HepG2 (cell line): ENCODE measurements around the gene RNF113A. TPM values are rescaled to one million over a fixed set of nuclear protein-coding genes. Genes with fewer than 3 reads are reported as not detected.

Experiments
- ATF7-NPFF ChIP-seq: sonication (generic); formaldehyde crosslinking; IDR thresholded peaks from 2 replicates; pipeline ENCODE4 v1.8.1; 2023; ENCODE audit warnings: mild to moderate bottlenecking, low read depth, missing genetic modification reagents, moderate library complexity
- FOXK1 ChIP-seq: sonication (generic); formaldehyde crosslinking; IDR thresholded peaks from 2 replicates; pipeline ENCODE4 v1.4.0; 2020; ENCODE audit warnings: low read depth, missing genetic modification reagents, borderline replicate concordance
- GATAD1 ChIP-seq: IDR thresholded peaks from 2 replicates; pipeline ENCODE4 v1.6.1; 2016; ENCODE audit warnings: missing genetic modification reagents, missing compliant biosample characterization
- MXD4 ChIP-seq: IDR thresholded peaks from 2 replicates; pipeline ENCODE4 v1.6.1; 2016; ENCODE audit warnings: mild to moderate bottlenecking, missing biosample characterization, missing genetic modification reagents
- NFATC3 ChIP-seq: sonication (generic); formaldehyde crosslinking; IDR thresholded peaks from 2 replicates; pipeline ENCODE4 v1.5.1; 2020; ENCODE audit warnings: mild to moderate bottlenecking, missing genetic modification reagents
- PCBP1 ChIP-seq: fragments of 200-400 bp; formaldehyde crosslinking; IDR thresholded peaks from 2 replicates; pipeline ENCODE4 v1.6.1; 2017; ENCODE audit warnings: mild to moderate bottlenecking, low read depth, low read length, borderline replicate concordance
- POLR2A ChIP-seq, 2 experiments: IDR thresholded peaks; 2 replicates each; pipeline ENCODE4 v1.6.1; 2011; ENCODE audit warnings: low read depth in 2 of 2, low read length in 2 of 2, mild to moderate bottlenecking in 1 of 2, moderate library complexity in 1 of 2; ENCODE audit not compliant: insufficient read depth in 1 of 2
- SAP130 ChIP-seq: IDR thresholded peaks from 2 replicates; pipeline ENCODE4 v1.6.1; 2016; ENCODE audit warnings: low read depth
- SOX6 ChIP-seq, 2 experiments: fragments of 450-650 bp in 1 of 2; sonication (generic) in 1 of 2; formaldehyde crosslinking in 1 of 2; IDR thresholded peaks; 2 replicates each; pipeline versions ENCODE4 v1.4.0 to v1.6.1; 2017 to 2020; ENCODE audit warnings: antibody characterized with exemption in 1 of 2, mild to moderate bottlenecking in 1 of 2, missing genetic modification reagents in 1 of 2
- TAF1 ChIP-seq: sonication (generic); formaldehyde crosslinking; IDR thresholded peaks from 2 replicates; pipeline ENCODE4 v1.4.0; 2020; ENCODE audit warnings: missing genetic modification reagents
- TSC22D2 ChIP-seq: sonication (generic); formaldehyde crosslinking; IDR thresholded peaks from 2 replicates; pipeline ENCODE4 v1.5.1; 2020; ENCODE audit warnings: missing genetic modification reagents, mild to moderate bottlenecking, borderline replicate concordance
- ZFP41 ChIP-seq: sonication (generic); formaldehyde crosslinking; IDR thresholded peaks from 2 replicates; pipeline ENCODE4 v1.4.0; 2020; ENCODE audit warnings: mild to moderate bottlenecking, missing genetic modification reagents, borderline replicate concordance
- ZNF207 ChIP-seq: fragments of 450-650 bp; IDR thresholded peaks from 2 replicates; pipeline ENCODE4 v1.6.1; 2016; ENCODE audit warnings: antibody characterized with exemption, borderline replicate concordance
- ZNF501 ChIP-seq: sonication (generic); formaldehyde crosslinking; IDR thresholded peaks from 2 replicates; pipeline ENCODE4 v1.5.1; 2020; ENCODE audit warnings: mild to moderate bottlenecking, moderate library complexity, missing genetic modification reagents
- ZNF569 ChIP-seq: sonication (generic); formaldehyde crosslinking; IDR thresholded peaks from 2 replicates; pipeline ENCODE4 v1.5.0; 2020; ENCODE audit warnings: mild to moderate bottlenecking, missing genetic modification reagents, moderate library complexity, borderline replicate concordance
- ZNF572 ChIP-seq: sonication (generic); formaldehyde crosslinking; IDR thresholded peaks from 2 replicates; pipeline ENCODE4 v1.5.1; 2020; ENCODE audit warnings: mild to moderate bottlenecking, missing genetic modification reagents
- ZNF724P ChIP-seq: sonication (generic); formaldehyde crosslinking; IDR thresholded peaks from 2 replicates; pipeline ENCODE4 v1.8.0; 2022; ENCODE audit warnings: missing genetic modification reagents, borderline replicate concordance
- ZNF737 ChIP-seq: sonication (generic); formaldehyde crosslinking; IDR thresholded peaks from 2 replicates; pipeline ENCODE4 v1.5.0; 2020; ENCODE audit warnings: missing genetic modification reagents, mild to moderate bottlenecking, borderline replicate concordance
- polyA plus RNA-seq, 8 experiments: library from polyadenylated mRNA; depleted of rRNA in 3 of 8; stranded (reverse) in 7 of 8; unstranded in 1 of 8; fragments of >200 nt; fragmentation: Illumina TruSeq in 4 of 8; extraction: Trizol in 4 of 8; gene quantifications; 2 replicates each; pipeline versions ENCODE4 v1.2.1 to v1.2.3, GENCODE V29; 2011 to 2016; ENCODE audit warnings: low read depth in 4 of 8, missing spikeins in 1 of 8, mixed read lengths in 1 of 8; ENCODE audit not compliant: insufficient read depth in 1 of 8
- total RNA-seq, 5 experiments: library from RNA; depleted of rRNA; stranded (reverse); fragments of >200 nt; fragmentation: Illumina TruSeq; extraction: Trizol; gene quantifications; 2 replicates each; pipeline ENCODE4 v1.2.3, GENCODE V29; 2016; ENCODE audit warnings: low read depth in 1 of 5
- TF ChIP-seq, protein P1 (sequence below): sonication (generic); formaldehyde crosslinking; IDR thresholded peaks from 2 replicates; pipeline ENCODE4 v1.8.0; 2022; ENCODE audit warnings: missing genetic modification reagents, low read depth, mild to moderate bottlenecking, borderline replicate concordance
- TF ChIP-seq, protein P2 (sequence below): conservative IDR thresholded peaks from 2 replicates; pipeline ENCODE4 v1.6.1; 2018; ENCODE audit warnings: missing genetic modification reagents
- TF ChIP-seq, protein P3 (sequence below): sonication (generic); formaldehyde crosslinking; IDR thresholded peaks from 2 replicates; pipeline ENCODE4 v1.5.1; 2020; ENCODE audit warnings: missing genetic modification reagents, mild to moderate bottlenecking, borderline replicate concordance
- TF ChIP-seq, protein P4 (sequence below): sonication (generic); formaldehyde crosslinking; IDR thresholded peaks from 2 replicates; pipeline ENCODE4 v1.8.1; 2023; ENCODE audit warnings: mild to moderate bottlenecking, inconsistent platforms, moderate library complexity, missing genetic modification reagents, borderline replicate concordance
- TF ChIP-seq, protein P5 (sequence below): sonication (generic); formaldehyde crosslinking; IDR thresholded peaks from 2 replicates; pipeline ENCODE4 v1.5.0; 2020; ENCODE audit warnings: mild to moderate bottlenecking, missing genetic modification reagents

Gene RNF113A
- total and polyA plus RNA-seq, 2 of the 13 experiments (the other 11 are each of a cell fraction or from before 2014, with no cell fraction given) = 14.0 to 15.4 TPM

DNA sequence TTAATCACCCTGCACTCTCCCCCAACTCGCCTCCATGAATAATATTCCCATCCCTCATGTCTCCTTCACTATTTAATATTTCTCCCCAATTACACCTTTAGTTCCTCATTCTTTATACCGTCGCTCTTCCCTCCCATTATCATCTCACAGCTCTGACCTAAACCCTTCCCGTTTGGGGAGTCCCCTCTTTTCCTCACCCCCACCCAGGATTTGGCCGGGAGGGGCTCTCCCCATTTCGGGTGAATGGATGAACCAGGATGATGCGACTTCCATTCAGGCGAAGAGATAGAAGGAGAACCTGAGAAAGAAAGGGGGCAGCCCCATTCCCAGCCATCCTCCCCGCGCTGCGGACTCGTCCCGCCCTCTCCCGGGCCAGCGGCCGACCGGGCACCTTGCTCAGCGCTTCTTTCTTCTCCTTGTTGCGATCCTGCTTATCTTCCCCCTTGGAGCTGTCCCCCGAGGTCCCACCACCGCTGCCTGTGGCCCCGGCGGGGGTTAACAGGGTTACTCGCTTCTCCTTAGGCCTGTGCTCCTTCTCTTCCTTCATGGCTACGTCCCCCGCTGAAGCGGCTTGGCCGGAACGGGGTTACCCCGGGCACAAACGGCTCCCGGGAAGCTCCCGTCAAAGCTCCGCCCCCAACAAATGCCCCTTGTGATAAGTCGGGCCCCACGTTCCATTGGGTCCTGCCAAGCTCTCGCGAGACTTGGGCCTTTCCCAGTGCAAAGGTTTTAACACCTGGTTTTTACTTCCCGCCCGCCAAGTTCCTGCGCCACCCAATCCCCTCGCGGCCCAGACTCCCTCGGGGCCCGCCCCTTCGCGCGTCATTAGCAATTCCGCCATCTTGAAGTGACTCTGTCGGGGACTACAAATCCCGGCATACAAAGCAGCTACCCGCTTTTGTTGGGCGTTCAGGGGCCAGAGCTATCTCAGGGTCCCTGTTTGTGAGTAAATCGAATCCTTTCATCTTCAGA, 18.9 kb downstream of the RNF113A start, which contains the start of gene UPF3B (continued):
- TF ChIP-seq, protein P1, sequence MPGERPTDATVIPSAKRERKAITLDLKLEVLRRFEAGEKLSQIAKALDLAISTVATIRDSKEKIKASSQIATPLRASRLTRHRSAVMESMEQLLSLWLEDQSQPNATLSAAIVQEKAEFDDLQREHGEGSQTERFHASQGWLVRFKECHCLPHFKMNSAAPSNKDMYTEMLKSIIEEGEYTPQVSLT (CRISPR knock-in tag) = no peak
- TF ChIP-seq ZNF569 (CRISPR knock-in tag) (no peak), TAF1 (peak; percentile 65; the same call in 1 of the 2 replicates), TSC22D2 (CRISPR knock-in tag) (no peak), MXD4 (CRISPR knock-in tag) (no peak), ZNF207 (no peak), GATAD1 (peak; percentile 60), ATF7-NPFF (CRISPR knock-in tag) (0 out of 2 replicates have a peak, but pooled peaks have one; percentile 34), SOX6 (IDR thresholded peaks at IDR 0.05) (no peak), SOX6 (CRISPR knock-in tag; IDR thresholded peaks at IDR 0.05) (peak; percentile 40; the same call in 1 of the 2 replicates), FOXK1 (CRISPR knock-in tag) (no peak), ZNF572 (CRISPR knock-in tag) (no peak), ZNF724P (CRISPR knock-in tag) (no peak), ZNF501 (CRISPR knock-in tag) (peak; percentile 40; the same call in 1 of the 2 replicates), PCBP1 (no peak), SAP130 (CRISPR knock-in tag) (peak; percentile 79), ZFP41 (CRISPR knock-in tag) (no peak), ZNF737 (CRISPR knock-in tag) (no peak), POLR2A (IDR thresholded peaks at IDR 0.05; ENCODE audit: insufficient read depth in 1 of 2, low read depth in 2 of 2, low read length in 2 of 2) (peak; percentile 74 to 77), NFATC3 (CRISPR knock-in tag) (no peak)
- TF ChIP-seq, protein P2, sequence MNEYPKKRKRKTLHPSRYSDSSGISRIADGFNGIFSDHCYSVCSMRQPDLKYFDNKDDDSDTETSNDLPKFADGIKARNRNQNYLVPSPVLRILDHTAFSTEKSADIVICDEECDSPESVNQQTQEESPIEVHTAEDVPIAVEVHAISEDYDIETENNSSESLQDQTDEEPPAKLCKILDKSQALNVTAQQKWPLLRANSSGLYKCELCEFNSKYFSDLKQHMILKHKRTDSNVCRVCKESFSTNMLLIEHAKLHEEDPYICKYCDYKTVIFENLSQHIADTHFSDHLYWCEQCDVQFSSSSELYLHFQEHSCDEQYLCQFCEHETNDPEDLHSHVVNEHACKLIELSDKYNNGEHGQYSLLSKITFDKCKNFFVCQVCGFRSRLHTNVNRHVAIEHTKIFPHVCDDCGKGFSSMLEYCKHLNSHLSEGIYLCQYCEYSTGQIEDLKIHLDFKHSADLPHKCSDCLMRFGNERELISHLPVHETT (CRISPR knock-in tag) = no peak
- TF ChIP-seq, protein P3, sequence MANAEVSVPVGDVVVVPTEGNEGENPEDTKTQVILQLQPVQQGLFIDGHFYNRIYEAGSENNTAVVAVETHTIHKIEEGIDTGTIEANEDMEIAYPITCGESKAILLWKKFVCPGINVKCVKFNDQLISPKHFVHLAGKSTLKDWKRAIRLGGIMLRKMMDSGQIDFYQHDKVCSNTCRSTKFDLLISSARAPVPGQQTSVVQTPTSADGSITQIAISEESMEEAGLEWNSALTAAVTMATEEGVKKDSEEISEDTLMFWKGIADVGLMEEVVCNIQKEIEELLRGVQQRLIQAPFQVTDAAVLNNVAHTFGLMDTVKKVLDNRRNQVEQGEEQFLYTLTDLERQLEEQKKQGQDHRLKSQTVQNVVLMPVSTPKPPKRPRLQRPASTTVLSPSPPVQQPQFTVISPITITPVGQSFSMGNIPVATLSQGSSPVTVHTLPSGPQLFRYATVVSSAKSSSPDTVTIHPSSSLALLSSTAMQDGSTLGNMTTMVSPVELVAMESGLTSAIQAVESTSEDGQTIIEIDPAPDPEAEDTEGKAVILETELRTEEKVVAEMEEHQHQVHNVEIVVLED (CRISPR knock-in tag) = peak; percentile 26; the same call in 1 of the 2 replicates
- TF ChIP-seq, protein P4, sequence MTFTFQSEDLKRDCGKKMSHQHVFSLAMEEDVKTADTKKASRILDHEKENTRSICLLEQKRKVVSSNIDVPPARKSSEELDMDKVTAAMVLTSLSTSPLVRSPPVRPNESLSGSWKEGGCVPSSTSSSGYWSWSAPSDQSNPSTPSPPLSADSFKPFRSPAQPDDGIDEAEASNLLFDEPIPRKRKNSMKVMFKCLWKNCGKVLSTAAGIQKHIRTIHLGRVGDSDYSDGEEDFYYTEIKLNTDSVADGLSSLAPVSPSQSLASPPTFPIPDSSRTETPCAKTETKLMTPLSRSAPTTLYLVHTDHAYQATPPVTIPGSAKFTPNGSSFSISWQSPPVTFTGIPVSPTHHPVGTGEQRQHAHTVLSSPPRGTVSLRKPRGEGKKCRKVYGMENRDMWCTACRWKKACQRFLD (CRISPR knock-in tag) = peak; percentile 37; the same call in 1 of the 2 replicates
- TF ChIP-seq, protein P5, sequence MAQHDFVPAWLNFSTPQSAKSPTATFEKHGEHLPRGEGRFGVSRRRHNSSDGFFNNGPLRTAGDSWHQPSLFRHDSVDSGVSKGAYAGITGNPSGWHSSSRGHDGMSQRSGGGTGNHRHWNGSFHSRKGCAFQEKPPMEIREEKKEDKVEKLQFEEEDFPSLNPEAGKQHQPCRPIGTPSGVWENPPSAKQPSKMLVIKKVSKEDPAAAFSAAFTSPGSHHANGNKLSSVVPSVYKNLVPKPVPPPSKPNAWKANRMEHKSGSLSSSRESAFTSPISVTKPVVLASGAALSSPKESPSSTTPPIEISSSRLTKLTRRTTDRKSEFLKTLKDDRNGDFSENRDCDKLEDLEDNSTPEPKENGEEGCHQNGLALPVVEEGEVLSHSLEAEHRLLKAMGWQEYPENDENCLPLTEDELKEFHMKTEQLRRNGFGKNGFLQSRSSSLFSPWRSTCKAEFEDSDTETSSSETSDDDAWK (CRISPR knock-in tag) = no peak
